HL-60 (cell line): ENCODE results near the gene ZNF462.

Experiments used
- CTCF ChIP-seq: IDR thresholded peaks from one replicate; pipeline ENCODE4 v1.5.1; 2011; ENCODE audit warnings: low read length, control low read depth, inconsistent platforms; ENCODE audit not compliant: insufficient read depth
- GABPA ChIP-seq: IDR thresholded peaks from 2 replicates; pipeline ENCODE4 v1.6.1; 2012; ENCODE audit warnings: low read depth
- POLR2AphosphoS5 ChIP-seq: IDR thresholded peaks from 2 replicates; pipeline ENCODE4 v1.6.1; 2012; ENCODE audit warnings: low read depth

GRCh38 chr9:106883626-106884190, 20.7 kb downstream of the ZNF462 start:
- TF ChIP-seq CTCF = no peak
- TF ChIP-seq GABPA = no peak
- TF ChIP-seq POLR2AphosphoS5 = no peak
